Measurements from ENCODE around the gene ZNF783.

Gene ZNF783

DNA sequence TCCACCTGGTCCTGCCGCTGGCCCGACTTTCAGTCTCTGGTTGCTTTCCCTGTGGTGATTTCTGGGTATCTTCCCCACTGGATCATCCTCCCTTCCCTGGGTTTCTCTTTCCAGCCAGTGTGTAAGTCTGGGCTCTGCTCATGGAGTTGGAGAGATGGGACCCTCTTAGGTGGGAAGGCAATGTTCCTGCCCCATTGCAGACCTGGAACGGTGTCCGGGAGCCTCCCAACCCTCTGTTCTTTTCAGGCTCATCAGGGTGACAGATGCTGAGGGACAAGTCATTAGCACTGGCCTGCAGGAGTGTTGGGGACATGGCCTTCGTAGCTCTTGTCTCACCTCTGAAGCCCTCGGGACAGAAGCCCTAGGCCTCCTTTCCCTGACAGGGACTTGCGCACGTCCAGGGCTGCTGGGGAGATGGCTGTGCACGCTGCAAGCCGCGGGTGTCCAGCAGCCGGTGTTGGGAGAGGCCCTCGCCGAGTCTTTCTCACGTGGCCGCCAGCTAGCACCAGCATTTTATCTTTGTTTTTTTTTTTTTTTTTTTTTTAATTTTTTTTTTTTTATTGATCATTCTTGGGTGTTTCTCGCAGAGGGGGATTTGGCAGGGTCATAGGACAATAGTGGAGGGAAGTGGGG is 17.2 kb downstream of the ZNF783 start:
- TF ChIP-seq, protein P1, sequence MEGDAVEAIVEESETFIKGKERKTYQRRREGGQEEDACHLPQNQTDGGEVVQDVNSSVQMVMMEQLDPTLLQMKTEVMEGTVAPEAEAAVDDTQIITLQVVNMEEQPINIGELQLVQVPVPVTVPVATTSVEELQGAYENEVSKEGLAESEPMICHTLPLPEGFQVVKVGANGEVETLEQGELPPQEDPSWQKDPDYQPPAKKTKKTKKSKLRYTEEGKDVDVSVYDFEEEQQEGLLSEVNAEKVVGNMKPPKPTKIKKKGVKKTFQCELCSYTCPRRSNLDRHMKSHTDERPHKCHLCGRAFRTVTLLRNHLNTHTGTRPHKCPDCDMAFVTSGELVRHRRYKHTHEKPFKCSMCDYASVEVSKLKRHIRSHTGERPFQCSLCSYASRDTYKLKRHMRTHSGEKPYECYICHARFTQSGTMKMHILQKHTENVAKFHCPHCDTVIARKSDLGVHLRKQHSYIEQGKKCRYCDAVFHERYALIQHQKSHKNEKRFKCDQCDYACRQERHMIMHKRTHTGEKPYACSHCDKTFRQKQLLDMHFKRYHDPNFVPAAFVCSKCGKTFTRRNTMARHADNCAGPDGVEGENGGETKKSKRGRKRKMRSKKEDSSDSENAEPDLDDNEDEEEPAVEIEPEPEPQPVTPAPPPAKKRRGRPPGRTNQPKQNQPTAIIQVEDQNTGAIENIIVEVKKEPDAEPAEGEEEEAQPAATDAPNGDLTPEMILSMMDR (IDR thresholded peaks at IDR 0.05; ENCODE audit: poor library complexity, severe bottlenecking): no peak
- no peak overlapping the region for H3K27ac ChIP-seq (ENCODE audit: poor library complexity, severe bottlenecking)

DNA sequence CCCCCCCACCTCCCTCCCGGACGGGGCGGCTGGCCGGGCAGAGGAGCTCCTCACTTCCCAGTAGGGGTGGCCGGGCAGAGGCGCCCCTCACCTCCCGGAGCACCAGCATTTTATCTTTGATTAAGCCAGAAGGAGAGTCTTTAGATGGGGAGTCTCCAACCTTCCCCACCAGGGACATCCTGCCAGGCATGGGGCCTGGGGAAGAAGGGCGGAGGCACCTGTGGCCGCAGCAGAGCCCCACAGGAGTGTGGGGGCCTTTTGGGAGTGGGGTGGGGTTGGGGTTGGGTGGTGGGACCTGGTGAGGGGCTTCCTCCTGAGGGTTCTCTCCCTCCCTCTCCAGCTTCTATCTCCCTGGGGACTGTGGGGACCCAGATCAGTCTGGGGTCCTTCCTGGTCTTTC is 18.2 kb downstream of the ZNF783 start:
- TF ChIP-seq, protein P1 (IDR thresholded peaks at IDR 0.05; ENCODE audit: poor library complexity, severe bottlenecking): no peak
- no peak for DNase-seq (ENCODE audit: low spot score)
- Histone ChIP-seq H3K4me3 (ENCODE audit: severe bottlenecking) (no peak overlapping the region), H3K4me1 (ENCODE audit: insufficient read depth, poor library complexity, severe bottlenecking) (peaks cover 2% of the 10 kb centered on the region), H3K9me3 (ENCODE audit: severe bottlenecking) (no peaks in the 10 kb centered on the region), H3K27me3 (ENCODE audit: insufficient read depth, poor library complexity, severe bottlenecking) (no peaks in the 10 kb centered on the region), H3K36me3 (ENCODE audit: low read depth) (peaks cover 37% of the 10 kb centered on the region), H3K27ac (ENCODE audit: poor library complexity, severe bottlenecking) (no peak overlapping the region)
- ATAC-seq (ENCODE audit: low read depth): no peak

More for the DNA sequence above, 17.2 kb downstream of the ZNF783 start:
- no peaks in the 10 kb centered on the region for H3K9me3 ChIP-seq (ENCODE audit: severe bottlenecking)
- ATAC-seq (ENCODE audit: low read depth) (no peak), DNase-seq (ENCODE audit: low spot score) (no peak)
- peaks cover 44% of the 10 kb centered on the region for H3K36me3 ChIP-seq (ENCODE audit: low read depth)
- H3K4me3 ChIP-seq (ENCODE audit: severe bottlenecking): no peak overlapping the region
- H3K4me1 ChIP-seq (ENCODE audit: insufficient read depth, poor library complexity, severe bottlenecking): no peaks in the 10 kb centered on the region
- H3K27me3 ChIP-seq (ENCODE audit: insufficient read depth, poor library complexity, severe bottlenecking): no peaks in the 10 kb centered on the region

DNA sequence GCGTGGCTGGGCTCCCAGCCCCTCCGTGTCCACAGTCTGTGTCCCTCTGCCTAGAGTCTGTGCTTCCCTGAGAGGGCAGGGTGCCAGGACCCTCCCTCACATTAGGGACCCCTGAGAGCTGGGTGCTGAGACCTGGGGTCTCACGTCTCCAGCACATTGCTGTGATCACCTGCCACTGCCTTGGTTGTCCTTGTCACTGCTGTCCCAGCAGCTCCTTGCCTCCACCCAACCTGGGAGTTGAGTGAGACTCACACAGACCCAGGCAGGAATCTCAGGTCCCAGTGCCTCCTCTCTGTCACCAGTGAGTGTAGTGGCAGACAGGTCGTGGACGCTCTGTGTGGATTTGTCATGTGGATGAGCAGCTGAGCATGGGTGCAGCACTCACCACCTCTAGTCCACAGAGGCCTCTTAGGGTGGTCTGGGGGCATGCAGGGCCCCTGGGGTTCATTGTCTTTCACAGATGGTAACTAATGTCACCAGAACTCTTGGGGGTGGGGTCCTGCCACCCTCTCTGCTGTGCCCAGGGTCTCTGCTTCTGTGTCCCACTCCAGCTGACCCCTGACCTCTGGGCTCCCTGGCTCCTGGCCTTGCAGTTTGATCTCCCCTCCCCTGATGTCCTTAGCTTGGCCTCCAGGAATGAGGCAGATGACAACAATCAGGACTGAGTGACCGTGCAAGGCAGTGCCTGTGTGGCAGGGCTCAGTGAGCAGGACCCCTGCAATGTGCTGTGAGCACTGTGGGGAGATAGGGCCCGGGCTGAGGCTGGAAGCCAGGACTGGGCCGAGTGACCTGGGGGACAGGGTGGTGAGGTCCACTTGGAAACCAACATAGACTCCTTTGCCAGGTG is 18.9 kb downstream of the ZNF783 start:
- ATAC-seq (ENCODE audit: low read depth): no peak
- Histone ChIP-seq H3K4me3 (ENCODE audit: severe bottlenecking) (no peak overlapping the region), H3K27ac (ENCODE audit: poor library complexity, severe bottlenecking) (no peak overlapping the region), H3K36me3 (ENCODE audit: low read depth) (peaks cover 36% of the 10 kb centered on the region), H3K4me1 (ENCODE audit: insufficient read depth, poor library complexity, severe bottlenecking) (peaks cover 2% of the 10 kb centered on the region), H3K9me3 (ENCODE audit: severe bottlenecking) (no peaks in the 10 kb centered on the region), H3K27me3 (ENCODE audit: insufficient read depth, poor library complexity, severe bottlenecking) (no peaks in the 10 kb centered on the region)
- TF ChIP-seq, protein P1 (IDR thresholded peaks at IDR 0.05; ENCODE audit: poor library complexity, severe bottlenecking): no peak
- DNase-seq (ENCODE audit: low spot score): no peak

GRCh38 chr7:149281508-149282330 is 19.7 kb downstream of the ZNF783 start:
- TF ChIP-seq, protein P1 (IDR thresholded peaks at IDR 0.05; ENCODE audit: poor library complexity, severe bottlenecking): no peak
- Histone ChIP-seq H3K36me3 (ENCODE audit: low read depth) (peaks cover 28% of the 10 kb centered on the region), H3K4me1 (ENCODE audit: insufficient read depth, poor library complexity, severe bottlenecking) (peaks cover 2% of the 10 kb centered on the region), H3K27me3 (ENCODE audit: insufficient read depth, poor library complexity, severe bottlenecking) (no peaks in the 10 kb centered on the region), H3K4me3 (ENCODE audit: severe bottlenecking) (no peak overlapping the region), H3K27ac (ENCODE audit: poor library complexity, severe bottlenecking) (no peak overlapping the region), H3K9me3 (ENCODE audit: severe bottlenecking) (no peaks in the 10 kb centered on the region)
- DNase-seq (ENCODE audit: low spot score) (no peak), ATAC-seq (ENCODE audit: low read depth) (no peak)
